Urinary bladder (tissue), 4 donors: ENCODE results near the gene LRP1B. TPM values are rescaled to one million over a fixed set of nuclear protein-coding genes. Genes with fewer than 3 reads are reported as not detected.
"Not testable (repeated sequence)": the region's sequence is repeated elsewhere in the genome, so short reads cannot be mapped to it uniquely, and the experiment has no call there.

Experiments
- DNase-seq: peaks from one replicate; pipeline ENCODE4 v3.0.0-alpha.2; 2015; ENCODE audit errors: extremely low spot score
- H3K27ac ChIP-seq: one replicate; pipeline ENCODE4 v1.5.1; 2013; ENCODE audit warnings: low read depth, mild to moderate bottlenecking, moderate library complexity
- H3K36me3 ChIP-seq: one replicate; pipeline ENCODE4 v1.6.1; 2013; ENCODE audit warnings: mild to moderate bottlenecking, moderate library complexity; ENCODE audit not compliant: insufficient read depth
- H3K4me1 ChIP-seq: one replicate; pipeline ENCODE4 v1.6.1; 2013; ENCODE audit warnings: mild to moderate bottlenecking, moderate library complexity; ENCODE audit not compliant: insufficient read depth
- H3K4me3 ChIP-seq: one replicate; pipeline ENCODE4 v1.5.1; 2013; ENCODE audit warnings: low read depth, low read length
- WGBS: extraction: QIAGEN DNeasy Blood & Tissue Kit; methylation state at CpG from one replicate; pipeline ENCODE4 v1.1.7; 2013; 5-methylcytosine and 5-hydroxymethylcytosine counted together
- polyA plus RNA-seq: library from polyadenylated mRNA; stranded (reverse); fragments of 200-250 nt; gene quantifications from one replicate; pipeline ENCODE4 v1.2.3, GENCODE V29; 2013
- total RNA-seq: library from RNA; depleted of rRNA; stranded (reverse); fragments of >200 nt; gene quantifications from one replicate; pipeline ENCODE4 v1.2.3, GENCODE V29; 2014
- donor health status: healthy with polysubstance abuse.
- donor health status: healthy.

The LRP1B gene
- total and polyA plus RNA-seq, 2 donors = 0.05 to 13.3 TPM

GRCh38 chr2:141187075-141187439 lies 943.8 kb downstream of the LRP1B start:
- WGBS = 34% methylated on average over 4 of the region's 4 CpGs
- H3K36me3 ChIP-seq = no peaks in the 10 kb centered on the region
- no peak for DNase-seq
- H3K4me1 ChIP-seq = no peaks in the 10 kb centered on the region
- no peak overlapping the region for H3K4me3 ChIP-seq
- H3K27ac ChIP-seq = no peak overlapping the region

- no peak for DNase-seq
- Histone ChIP-seq H3K27ac (no peak overlapping the region), H3K4me3 (no peak overlapping the region), H3K4me1 (no peaks in the 10 kb centered on the region), H3K36me3 (no peaks in the 10 kb centered on the region)
- WGBS = 88% methylated on average over 1 of the region's 1 CpG
Measured at GRCh38 chr2:141186413-141187074, 944.3 kb downstream of the LRP1B start.

- no peaks in the 10 kb centered on the region for H3K4me1 ChIP-seq
- H3K27ac ChIP-seq = no peak overlapping the region
- no peak overlapping the region for H3K4me3 ChIP-seq
- H3K36me3 ChIP-seq = no peaks in the 10 kb centered on the region
- WGBS = 97% methylated on average over 1 of the region's 1 CpG
- DNase-seq = no peak
Measured at GRCh38 chr2:141182246-141182645, 948.6 kb downstream of the LRP1B start.

- not testable (repeated sequence) for H3K4me3 ChIP-seq, DNase-seq, H3K36me3 ChIP-seq, H3K4me1 ChIP-seq, H3K27ac ChIP-seq
- WGBS = over 99% methylated on average over 2 of the region's 2 CpGs
Measured at GRCh38 chr2:141169117-141169516, 961.7 kb downstream of the LRP1B start.

- Histone ChIP-seq H3K27ac (no peak overlapping the region), H3K36me3 (no peaks in the 10 kb centered on the region), H3K4me1 (no peaks in the 10 kb centered on the region), H3K4me3 (no peak overlapping the region)
- DNase-seq = no peak
- WGBS = 45% methylated on average over 3 of the region's 3 CpGs
Measured at GRCh38 chr2:141162314-141162713, 968.5 kb downstream of the LRP1B start.

- DNase-seq = no peak
- H3K36me3 ChIP-seq = no peaks in the 10 kb centered on the region
- 75% methylated on average over 3 of the region's 3 CpGs for WGBS
- H3K27ac ChIP-seq = no peak overlapping the region
- no peak overlapping the region for H3K4me3 ChIP-seq
- H3K4me1 ChIP-seq = no peaks in the 10 kb centered on the region
Measured at GRCh38 chr2:141151611-141152286, 979.1 kb downstream of the LRP1B start.

GRCh38 chr2:141142025-141142424 lies 988.8 kb downstream of the LRP1B start:
- H3K4me3 ChIP-seq = no peak overlapping the region
- H3K4me1 ChIP-seq = no peaks in the 10 kb centered on the region
- no peak for DNase-seq
- no peaks in the 10 kb centered on the region for H3K36me3 ChIP-seq
- WGBS = 87% methylated on average over 3 of the region's 3 CpGs
- H3K27ac ChIP-seq = no peak overlapping the region

- 32% methylated on average over 4 of the region's 4 CpGs for WGBS
- Histone ChIP-seq H3K27ac (no peak overlapping the region), H3K4me3 (no peak overlapping the region), H3K36me3 (no peaks in the 10 kb centered on the region), H3K4me1 (no peaks in the 10 kb centered on the region)
- no peak for DNase-seq
Measured at GRCh38 chr2:141137122-141137693, 993.6 kb downstream of the LRP1B start.

- no peak overlapping the region for H3K4me3 ChIP-seq
- no peak for DNase-seq
- no peak overlapping the region for H3K27ac ChIP-seq
- WGBS = 85% methylated on average over 4 of the region's 4 CpGs
- no peaks in the 10 kb centered on the region for H3K4me1 ChIP-seq
- H3K36me3 ChIP-seq = no peaks in the 10 kb centered on the region
Measured at GRCh38 chr2:141133883-141134282, 996.9 kb downstream of the LRP1B start.

- no peak for DNase-seq
- 47% methylated on average over 2 of the region's 2 CpGs for WGBS
- H3K4me1 ChIP-seq = no peaks in the 10 kb centered on the region
- no peaks in the 10 kb centered on the region for H3K36me3 ChIP-seq
- no peak overlapping the region for H3K27ac ChIP-seq
- no peak overlapping the region for H3K4me3 ChIP-seq
Measured at GRCh38 chr2:141125432-141125831, 1005.4 kb downstream of the LRP1B start.

GRCh38 chr2:141118836-141119235 lies 1012.0 kb downstream of the LRP1B start:
- 75% methylated on average over 4 of the region's 4 CpGs for WGBS
- no peak overlapping the region for H3K27ac ChIP-seq
- no peak overlapping the region for H3K4me3 ChIP-seq
- no peaks in the 10 kb centered on the region for H3K4me1 ChIP-seq
- no peaks in the 10 kb centered on the region for H3K36me3 ChIP-seq
- no peak for DNase-seq

GRCh38 chr2:141113301-141113700 lies 1017.5 kb downstream of the LRP1B start:
- H3K36me3 ChIP-seq = no peaks in the 10 kb centered on the region
- H3K27ac ChIP-seq = no peak overlapping the region
- H3K4me1 ChIP-seq = no peaks in the 10 kb centered on the region
- H3K4me3 ChIP-seq = no peak overlapping the region
- no peak for DNase-seq

GRCh38 chr2:141109633-141110032 lies 1021.2 kb downstream of the LRP1B start:
- Histone ChIP-seq H3K4me3 (no peak overlapping the region), H3K36me3 (no peaks in the 10 kb centered on the region), H3K4me1 (no peaks in the 10 kb centered on the region), H3K27ac (no peak overlapping the region)
- DNase-seq = no peak

GRCh38 chr2:141105763-141106162 lies 1025.1 kb downstream of the LRP1B start:
- Histone ChIP-seq H3K27ac (no peak overlapping the region), H3K4me3 (no peak overlapping the region), H3K36me3 (no peaks in the 10 kb centered on the region), H3K4me1 (no peaks in the 10 kb centered on the region)
- no peak for DNase-seq
